ENCODE results near the gene SEC24C.
"Not testable (repeated sequence)": the region's sequence is repeated elsewhere in the genome, so short reads cannot be mapped to it uniquely, and the experiment has no call there.

Gene SEC24C

DNA sequence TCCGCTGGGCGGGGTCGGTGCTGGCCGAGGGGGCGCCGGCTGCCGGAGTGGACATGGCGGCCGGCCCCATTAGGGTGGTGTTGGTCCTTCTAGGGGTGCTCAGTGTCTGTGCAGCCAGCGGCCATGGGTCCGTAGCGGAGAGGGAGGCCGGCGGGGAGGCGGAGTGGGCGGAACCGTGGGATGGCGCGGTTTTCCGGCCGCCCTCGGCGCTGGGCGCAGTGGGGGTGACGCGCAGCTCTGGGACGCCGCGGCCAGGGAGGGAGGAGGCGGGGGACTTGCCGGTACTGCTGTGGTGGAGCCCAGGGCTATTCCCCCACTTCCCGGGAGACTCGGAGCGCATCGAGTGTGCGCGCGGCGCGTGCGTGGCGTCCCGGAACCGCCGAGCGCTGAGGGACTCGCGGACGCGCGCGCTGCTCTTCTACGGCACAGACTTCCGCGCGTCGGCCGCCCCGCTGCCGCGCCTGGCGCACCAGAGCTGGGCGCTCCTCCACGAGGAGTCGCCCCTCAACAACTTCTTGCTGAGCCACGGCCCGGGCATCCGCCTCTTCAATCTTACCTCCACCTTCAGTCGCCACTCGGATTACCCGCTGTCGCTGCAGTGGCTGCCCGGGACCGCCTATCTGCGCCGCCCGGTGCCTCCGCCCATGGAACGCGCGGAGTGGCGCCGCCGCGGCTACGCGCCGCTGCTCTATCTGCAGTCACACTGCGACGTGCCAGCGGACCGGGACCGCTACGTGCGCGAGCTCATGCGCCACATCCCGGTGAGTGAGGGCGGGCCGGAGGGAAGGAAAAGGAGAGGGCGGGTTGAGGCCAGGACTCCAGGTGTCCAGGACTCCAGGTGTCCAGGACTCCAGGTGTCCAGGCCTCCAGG, 28.3 kb downstream of the SEC24C start:
- DNase-seq (ENCODE audit: low read depth in 3 of 3): peak; percentile 61 to 73 (median 69)

- DNase-seq (ENCODE audit: low read depth in 3 of 3): no peak
Observed at GRCh38 chr10:73773152-73773879, 29.1 kb downstream of the SEC24C start.

DNA sequence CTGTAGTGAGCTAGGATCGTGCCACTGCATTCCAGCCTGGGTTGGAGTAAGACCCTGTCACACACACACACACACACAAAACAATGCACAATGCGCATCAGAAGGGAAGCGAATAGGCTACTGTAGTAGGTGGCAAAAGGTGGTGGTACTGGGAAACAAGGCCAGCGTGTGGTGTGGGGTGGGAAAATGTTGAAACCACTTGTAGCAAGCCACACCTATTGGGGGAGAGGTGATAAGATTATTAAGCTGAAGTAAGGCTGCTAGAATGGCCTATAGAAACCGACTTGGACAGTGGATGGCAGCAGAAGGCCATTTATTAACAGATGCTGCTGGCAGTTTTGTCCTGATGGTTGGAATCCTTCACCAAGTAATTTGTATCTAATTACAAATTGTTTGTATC, 30.5 kb downstream of the SEC24C start:
- DNase-seq (ENCODE audit: low read depth in 3 of 3): no peak

DNA sequence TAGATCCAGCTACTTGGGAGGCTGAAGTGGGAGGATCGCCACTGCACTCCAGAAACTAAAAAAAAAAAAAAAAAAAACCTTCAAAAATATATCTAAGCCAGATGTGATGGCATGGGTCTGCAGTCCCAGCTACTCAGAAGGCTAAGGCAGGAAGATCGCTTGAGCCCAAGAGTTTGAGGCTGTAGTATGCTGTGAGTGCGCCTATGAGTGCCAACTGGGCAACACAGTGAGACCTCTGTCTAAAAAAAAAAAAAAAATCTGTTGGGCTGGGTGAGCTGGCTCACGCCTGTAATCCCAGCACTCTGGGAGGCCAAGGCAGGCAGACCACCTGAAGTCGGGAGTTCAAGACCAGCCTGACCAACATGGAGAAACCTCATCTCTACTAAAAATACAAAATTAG, 34.8 kb downstream of the SEC24C start:
- no peak for DNase-seq (ENCODE audit: low read depth in 3 of 3)

GRCh38 chr10:73779539-73780197, 35.5 kb downstream of the SEC24C start:
- no peak for DNase-seq (ENCODE audit: low read depth in 3 of 3)

DNA sequence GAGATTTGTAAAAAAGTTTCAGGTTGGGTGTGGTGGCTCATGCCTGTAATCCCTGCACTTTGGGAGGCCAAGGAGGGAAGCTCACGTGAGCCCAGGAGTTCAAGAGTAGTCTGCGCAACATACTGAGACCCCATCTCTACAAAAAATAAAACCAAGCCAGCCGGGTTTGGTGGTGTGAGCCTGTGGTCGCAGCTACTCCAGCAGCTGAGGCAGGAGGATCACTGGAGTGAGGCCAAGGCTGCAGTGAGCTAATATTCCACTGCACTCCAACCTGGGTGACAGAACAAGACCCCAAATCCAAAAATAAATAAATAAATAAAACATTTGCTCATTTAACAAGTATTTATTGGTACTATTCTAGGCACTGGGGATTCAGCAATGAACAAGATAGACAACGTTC, 36.1 kb downstream of the SEC24C start:
- no peak for DNase-seq (ENCODE audit: low read depth in 3 of 3)

GRCh38 chr10:73780966-73781365, 36.8 kb downstream of the SEC24C start:
- no peak for DNase-seq (ENCODE audit: low read depth in 3 of 3)

- DNase-seq (ENCODE audit: low read depth in 3 of 3): no peak
Observed at GRCh38 chr10:73781548-73781878, 37.3 kb downstream of the SEC24C start.

- peak; percentile 80 to 82 (median 82) for DNase-seq (ENCODE audit: low read depth in 3 of 3)
Observed at GRCh38 chr10:73781879-73782748, 37.9 kb downstream of the SEC24C start, which contains the start of gene CHCHD1. TSS of gene CHCHD1 (plus strand) at chr10:73782048. CDS start at chr10:73782076, 28 bp downstream.

GRCh38 chr10:73782749-73783085, 38.5 kb downstream of the SEC24C start:
- no peak for DNase-seq (ENCODE audit: low read depth in 3 of 3)

DNA sequence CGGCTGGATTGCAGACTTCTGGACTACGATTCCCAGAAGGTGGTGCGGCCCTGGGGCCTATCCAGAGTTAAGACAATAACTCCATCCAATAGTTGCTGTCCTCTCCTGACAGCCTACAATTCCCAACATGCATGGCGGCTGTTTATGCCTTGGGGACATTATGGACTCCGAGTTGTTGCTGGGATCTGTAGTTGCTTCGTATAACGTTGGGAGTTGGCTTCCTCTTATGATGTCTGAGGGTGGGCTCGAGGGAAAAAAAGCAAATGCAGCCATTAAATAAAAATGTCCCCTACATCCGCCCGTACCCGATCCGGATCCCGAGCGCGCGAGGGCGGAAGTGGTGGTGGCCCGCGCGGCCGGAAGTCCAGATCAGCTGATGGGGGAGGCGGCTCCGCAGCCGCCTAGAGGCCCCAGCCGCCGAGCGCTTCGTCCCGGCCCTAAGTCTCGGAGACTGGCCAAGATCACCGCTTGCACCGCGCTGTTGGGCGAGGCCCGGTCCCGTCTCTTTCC, 41.1 kb downstream of the SEC24C start, which contains the start of gene ZSWIM8:
Gene ZSWIM8 (plus strand): TSS at position 396 of the 510 bp plus-strand sequence. CDS start 273 bp downstream, outside the sequence.
- DNase-seq (ENCODE audit: low read depth in 3 of 3): peak; percentile 62 to 70 (median 69)

GRCh38 chr10:73785721-73786511, 41.7 kb downstream of the SEC24C start:
- peak in 1 of 3 experiments; percentile 27 for DNase-seq (ENCODE audit: low read depth in 3 of 3)

- DNase-seq (ENCODE audit: low read depth in 3 of 3): no peak
Observed at GRCh38 chr10:73786512-73786885, 42.3 kb downstream of the SEC24C start.

GRCh38 chr10:73787031-73787800, 43.0 kb downstream of the SEC24C start:
- DNase-seq (ENCODE audit: low read depth in 3 of 3): not testable (repeated sequence)

- no peak for DNase-seq (ENCODE audit: low read depth in 3 of 3)
Observed at GRCh38 chr10:73788864-73789658, 44.9 kb downstream of the SEC24C start.

- DNase-seq (ENCODE audit: low read depth in 3 of 3): no peak
Observed at GRCh38 chr10:73789659-73790055, 45.5 kb downstream of the SEC24C start.

- no peak for DNase-seq (ENCODE audit: low read depth in 3 of 3)
Observed at GRCh38 chr10:73790886-73791625, 46.9 kb downstream of the SEC24C start.

DNA sequence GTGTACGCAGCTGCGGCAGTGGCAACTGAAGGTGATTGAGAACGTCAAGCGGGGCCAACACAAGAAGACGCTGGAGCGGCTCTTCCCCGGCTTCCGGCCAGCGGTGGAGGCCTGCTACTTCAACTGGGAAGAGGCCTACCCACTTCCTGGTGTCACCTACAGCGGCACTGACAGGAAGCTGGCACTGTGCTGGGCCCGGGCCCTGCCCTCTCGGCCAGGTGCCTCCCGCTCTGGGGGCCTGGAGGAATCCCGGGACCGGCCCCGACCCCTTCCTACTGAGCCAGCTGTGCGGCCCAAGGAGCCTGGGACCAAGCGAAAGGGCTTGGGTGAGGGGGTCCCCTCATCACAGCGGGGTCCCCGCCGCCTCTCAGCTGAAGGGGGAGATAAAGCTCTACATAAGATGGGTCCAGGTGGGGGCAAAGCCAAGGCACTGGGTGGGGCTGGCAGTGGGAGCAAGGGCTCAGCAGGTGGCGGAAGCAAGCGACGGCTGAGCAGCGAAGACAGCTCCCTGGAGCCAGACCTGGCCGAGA, 47.8 kb downstream of the SEC24C start:
- no peak for DNase-seq (ENCODE audit: low read depth in 3 of 3)
